GM21381 (cell line): Measurements from ENCODE around the gene CAT.

Experiments
- ATAC-seq: cut with Tn5 transposase; IDR thresholded peaks from one replicate; pipeline ENCODE4 v1.9.1; 2021; ENCODE audit warnings: mild to moderate bottlenecking, moderate library complexity; ENCODE audit not compliant: unreplicated experiment

CAT gene

DNA sequence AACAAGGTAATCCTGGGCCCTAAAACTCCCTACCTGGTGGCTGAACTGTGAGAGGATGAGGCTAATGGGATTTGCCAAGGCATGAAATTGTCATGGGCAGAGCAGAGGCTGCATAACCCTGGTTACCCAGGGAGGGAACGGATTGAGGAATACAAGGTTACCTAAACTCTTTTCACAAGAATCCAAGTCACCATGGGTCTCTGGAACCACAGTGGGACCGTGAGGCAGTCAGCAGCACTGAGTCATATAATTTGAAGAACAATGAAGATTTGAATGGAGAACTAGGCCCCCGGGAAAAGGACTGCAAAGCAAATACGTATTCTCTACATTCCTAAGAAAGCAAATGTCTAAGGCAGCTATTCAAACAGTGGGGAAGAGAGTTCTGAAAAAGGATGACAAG, 19.8 kb downstream of the CAT start:
- ATAC-seq: no peak

DNA sequence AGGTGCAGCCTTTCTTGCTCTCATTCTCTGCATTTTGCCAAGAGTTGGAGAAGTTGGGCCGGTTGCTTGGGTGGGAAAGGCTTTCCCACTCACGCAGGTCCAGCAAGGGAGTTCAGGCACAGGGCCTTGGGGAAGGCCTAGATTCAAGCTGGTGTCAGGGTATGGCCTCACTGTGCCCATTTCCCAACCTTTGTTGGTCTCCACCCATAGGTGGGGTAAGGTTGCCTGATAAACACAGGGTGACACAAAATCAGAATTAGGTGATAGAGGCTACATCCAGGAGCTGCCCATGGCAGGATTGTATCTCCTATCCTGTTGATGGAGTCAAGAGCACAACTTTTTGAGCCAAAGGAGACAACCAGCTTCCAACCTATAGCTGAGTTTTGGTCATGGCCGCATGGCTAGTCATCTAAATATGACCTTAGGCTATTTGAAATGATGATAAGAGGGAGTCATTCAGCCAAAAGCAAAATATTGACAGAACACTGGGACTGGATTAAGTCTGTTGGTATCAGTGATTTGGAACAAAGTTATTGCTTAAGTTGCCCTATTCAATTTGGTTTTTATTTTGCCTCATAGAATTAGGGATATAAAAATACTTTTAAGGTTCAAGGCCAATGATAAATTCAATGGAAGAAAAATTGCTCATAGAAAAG, 20.9 kb downstream of the CAT start:
- no peak for ATAC-seq

- no peak for ATAC-seq
These were observed 21.5 kb downstream of the CAT start for GRCh38 chr11:34460278-34460677.

- ATAC-seq: no peak
These were observed 22.5 kb downstream of the CAT start for GRCh38 chr11:34461215-34461614.

DNA sequence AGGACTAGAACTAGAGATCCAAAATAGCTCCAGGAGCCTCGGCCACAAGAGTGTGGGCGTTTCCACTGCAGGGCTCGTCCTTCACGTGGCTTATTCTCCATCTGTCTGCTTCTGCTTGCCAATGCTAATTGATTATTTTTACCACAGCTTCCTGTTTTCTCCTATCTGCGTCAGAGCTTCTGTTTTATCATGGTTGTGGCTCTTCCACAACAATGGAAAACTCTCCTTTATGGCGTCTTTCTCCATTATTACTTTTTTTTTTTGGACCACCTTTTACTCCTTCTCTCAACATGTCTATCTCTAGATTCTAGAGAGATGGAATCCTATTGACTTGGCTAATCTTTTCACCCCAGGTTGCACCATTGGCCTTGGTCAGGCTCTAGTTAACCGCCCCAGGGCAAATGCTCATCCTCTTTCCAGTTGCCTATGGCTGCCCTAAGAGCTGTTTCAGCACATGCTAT, 25.9 kb downstream of the CAT start:
- no peak for ATAC-seq

DNA sequence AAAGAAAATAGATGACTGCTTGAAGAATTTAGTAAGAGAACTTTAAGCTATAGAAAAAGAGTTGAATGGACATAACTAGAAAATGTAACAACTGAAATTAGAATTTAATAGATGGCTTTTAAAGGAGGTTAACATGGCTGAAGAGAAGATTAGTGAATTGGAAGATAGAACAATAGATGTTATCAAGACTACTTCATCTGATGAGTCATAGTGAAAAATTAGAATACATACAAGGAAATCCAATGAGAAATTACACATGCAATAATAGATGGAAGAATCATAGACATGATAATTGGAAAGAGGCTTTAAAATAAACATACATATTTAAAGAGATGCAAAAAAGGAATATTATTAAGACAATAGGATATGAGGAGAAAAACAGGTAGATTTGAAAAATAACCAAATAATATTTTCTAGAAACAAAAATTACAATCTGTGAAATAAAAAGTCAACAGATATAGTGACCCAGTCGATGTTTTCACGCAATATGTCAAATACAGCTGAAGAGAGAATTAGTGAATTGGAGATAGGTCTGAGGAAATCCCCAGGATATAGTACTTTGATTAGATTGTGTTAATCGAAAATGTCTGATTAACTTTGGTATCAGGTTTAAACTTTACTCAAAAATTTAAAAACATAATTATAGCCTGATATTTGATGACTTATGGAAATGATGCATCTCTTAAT, 28.2 kb downstream of the CAT start:
- no peak for ATAC-seq

DNA sequence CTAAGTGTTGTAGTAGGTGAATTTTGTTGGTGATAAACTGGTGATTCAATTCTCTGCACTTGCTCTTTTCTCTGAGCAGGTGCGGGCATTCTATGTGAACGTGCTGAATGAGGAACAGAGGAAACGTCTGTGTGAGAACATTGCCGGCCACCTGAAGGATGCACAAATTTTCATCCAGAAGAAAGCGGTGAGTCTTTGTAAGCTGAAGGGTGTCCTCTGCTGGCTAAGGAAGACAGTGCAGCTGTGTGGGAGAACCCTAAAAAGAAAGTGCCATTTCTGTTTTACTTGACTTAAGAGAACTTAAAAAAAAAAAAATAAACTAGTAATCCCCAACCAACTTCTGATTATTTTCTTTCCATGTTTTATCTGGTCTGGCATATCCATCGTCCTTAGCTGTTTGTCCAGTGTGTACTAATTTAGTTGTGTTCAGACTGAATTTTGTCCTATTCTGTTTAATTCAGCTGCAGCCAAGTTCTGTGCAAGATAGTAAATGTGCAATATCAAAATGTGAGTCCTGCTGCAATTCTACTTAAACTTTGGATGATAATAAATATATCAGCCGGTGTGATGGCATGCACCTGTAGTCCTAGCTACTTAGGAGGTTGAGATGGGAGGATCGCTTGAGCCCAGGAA, 29.6 kb downstream of the CAT start:
- ATAC-seq: no peak

DNA sequence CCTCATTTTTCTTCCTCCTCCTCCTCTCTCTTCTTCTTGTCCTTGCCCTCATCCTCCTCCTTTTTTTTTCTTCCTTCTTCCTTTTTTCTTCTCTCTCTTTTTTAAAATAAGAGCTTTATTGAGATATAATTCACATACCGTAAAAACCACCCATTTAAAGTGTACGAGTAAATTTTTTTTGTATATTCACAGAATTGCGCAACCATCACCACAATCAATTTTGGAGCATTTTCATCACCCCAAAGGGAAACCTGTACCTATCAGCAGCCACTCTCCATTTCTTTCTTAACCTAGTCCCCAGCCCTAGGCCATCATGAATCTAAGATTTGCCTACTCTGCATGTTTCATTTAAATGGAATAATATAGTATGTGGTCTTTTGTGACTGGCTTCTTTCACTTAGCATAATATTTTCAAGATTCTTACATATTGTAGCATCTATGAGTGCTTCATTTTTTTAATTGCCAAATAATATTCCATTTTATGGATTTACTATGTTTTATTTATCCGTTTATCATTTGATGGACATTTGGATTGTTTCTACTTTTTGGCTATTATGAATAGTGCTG, 35.0 kb downstream of the CAT start:
- ATAC-seq: no peak

DNA sequence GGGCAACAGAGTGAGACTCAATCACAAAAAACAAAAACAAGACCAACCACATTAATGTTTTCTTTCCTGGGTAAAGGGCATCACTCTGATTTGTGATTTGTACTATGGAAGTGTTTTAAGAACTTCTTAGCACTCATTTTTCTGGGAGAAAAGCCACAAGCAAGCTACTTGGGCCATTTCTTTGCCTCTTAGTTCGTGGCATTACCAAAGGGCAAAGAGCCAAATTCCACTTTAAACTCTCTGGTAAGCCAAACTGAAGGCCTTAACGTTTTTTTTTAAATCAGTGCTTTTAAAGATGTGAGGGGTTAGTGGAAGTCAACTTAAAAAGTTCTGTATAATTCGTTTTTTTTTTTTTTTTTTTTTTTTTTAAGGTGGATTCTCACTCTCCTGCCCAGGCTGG, 36.9 kb downstream of the CAT start:
- no peak for ATAC-seq

GRCh38 chr11:34476849-34477248, 38.1 kb downstream of the CAT start:
- ATAC-seq: no peak

DNA sequence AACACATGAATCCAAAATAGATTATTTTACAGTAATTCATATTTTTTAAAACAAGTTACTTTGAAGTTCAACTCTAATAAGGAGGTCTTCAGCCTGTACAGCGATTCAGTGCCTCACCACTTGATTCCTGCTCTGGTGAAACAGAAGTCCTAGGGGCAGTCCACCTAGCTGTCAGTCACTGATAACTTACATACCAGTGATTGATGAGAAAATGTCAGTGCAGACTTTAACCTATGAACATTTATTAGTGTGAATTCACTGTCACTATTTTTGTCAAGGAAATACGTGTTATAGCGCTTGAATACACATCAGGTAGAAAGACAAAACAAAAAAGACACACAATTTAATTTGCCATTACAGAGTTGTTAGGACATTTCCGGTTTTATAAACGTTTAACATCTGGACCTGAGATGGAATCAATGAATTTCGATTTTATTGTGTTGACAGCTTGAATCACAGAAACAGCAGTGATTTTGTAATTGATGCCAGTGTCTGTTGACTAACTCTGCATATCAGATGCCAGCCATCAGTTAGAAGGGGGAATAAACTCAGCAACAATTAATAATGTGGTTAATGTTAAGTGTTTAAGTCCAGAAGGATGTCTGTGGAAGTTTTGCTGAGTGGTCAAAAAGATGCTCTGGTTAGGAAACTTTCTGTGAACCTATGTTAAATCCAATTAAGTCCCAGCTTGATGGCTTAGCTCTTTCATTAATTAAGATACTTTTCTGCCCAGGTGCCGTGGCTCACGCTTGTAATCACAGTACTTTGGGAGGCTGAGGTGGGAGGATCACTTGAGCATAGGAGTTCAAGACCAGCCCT, 40.3 kb downstream of the CAT start:
- no peak for ATAC-seq

DNA sequence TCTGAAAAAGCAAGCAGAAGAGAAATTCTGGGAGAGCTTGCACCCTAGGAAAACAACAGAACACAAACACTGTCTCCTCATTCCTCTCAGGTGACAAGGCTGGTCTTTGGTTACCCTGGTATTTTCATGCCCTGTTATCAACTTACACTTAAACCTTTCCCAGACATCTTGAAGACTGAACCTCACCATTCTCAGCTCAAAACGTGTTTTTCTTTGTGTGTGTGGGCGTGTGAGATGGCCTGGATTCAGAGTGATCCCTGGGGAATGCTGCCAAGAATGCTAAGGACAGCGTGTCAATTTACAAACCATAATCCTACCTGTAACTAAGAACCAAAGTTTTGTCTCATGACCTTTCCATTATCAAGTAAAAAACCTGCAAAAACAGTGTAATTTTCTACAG, 41.6 kb downstream of the CAT start:
- ATAC-seq: no peak

DNA sequence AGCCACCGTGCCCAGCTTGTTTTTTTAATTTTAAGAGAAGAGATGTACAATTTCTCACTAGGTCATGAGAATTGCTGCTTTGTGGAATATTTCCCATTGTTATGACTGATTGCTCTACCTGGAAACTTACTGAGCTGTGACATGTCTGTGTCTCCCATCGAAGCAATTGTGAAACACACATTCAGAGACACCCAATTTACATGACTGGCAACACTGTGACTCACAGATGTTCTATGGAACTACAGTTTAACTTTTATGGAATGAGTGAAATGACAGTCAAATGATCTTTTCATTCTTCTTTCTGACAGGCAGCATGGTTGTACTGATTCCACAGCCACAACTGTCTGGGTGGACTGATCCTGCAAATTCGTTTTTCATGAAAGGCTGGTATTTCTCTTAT, 42.6 kb downstream of the CAT start:
- ATAC-seq: no peak

DNA sequence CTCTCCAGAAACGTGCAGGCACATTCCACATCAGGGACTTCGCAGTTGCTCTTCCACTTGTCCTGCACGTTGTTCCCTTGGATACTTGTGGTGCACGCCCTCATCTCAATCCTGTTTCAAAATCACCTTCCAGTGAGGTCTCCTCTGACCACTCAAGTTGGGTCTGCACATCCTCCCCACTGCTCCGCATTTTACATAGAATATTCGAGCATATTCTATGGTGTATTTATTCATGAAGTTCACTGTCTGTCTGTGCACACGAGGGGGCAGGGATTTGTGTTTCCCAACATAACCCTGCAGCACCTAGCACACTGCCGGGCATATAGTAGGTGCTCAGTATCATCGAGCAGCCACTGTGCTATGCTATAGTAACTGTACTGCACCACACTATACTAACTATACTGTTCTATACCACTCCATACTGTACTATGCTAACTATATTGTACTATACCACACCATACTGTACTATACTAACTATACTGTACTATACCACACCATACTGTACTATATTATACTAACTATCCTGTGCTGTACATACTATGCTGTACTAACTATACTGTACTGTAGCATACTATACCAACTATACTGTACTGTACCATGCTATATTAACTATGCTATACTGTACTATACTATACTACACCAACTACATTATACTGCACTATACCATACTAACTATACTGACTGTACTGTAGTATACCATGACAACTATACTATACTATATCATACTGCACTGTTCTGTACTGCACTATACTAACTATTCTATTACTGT, 44.6 kb downstream of the CAT start:
- no peak for ATAC-seq

GRCh38 chr11:34487430-34487829, 48.7 kb downstream of the CAT start:
- ATAC-seq: no peak

DNA sequence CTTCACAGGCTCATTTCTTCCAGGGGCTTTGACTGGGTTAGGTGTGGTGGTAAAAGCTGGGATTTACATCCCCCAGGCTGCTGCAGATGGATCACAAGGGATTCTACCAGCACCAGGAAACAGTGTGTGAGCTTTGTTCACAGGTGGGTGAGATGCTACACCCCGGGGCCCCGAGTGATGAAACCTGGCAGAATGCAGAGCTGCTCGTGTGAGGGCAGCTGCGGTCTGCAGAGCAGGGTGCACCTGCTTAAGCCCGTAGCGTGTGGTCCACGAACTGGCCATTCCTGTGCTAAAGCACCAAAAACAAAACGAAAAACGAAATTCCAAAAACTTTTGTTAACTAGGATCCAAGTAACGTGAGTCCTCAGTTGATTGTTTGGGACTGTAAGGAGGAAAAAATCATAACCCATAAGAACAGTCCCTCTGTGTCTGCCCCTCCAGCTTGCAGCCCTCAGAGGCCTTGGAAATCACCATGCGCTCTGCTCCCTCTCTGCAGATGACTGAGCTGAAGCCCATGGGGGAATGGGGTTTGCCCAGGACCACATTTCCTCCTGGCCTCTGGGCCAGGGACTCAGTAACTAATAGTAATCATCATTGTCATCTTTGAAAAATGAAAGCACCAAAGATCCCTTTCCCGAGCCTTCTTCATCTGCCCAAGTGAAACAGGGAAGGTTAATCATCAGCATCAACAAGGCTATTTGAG, 50.3 kb downstream of the CAT start:
- no peak for ATAC-seq

GRCh38 chr11:34490304-34490703, 51.6 kb downstream of the CAT start:
- no peak for ATAC-seq

GRCh38 chr11:34492806-34493414, 54.2 kb downstream of the CAT start:
- no peak for ATAC-seq

DNA sequence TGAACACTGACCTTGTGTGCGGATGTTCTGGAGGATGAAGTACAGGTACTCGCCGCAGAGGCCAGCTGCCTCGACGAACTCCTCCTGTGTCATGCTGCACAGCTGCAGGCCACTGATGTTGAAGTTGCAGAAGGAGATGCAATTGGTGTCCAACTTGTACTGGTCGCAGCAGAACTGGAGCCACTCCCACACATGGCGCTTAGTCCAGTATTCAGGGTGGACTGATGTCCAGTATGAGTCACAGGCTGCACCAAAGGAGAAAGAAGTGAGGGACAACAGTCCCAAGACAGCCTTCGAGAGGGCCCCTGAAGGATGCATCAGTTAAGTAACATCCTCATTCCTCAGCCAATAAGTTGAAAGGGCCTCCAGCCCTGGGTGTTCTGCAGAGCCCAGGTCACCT, 54.7 kb downstream of the CAT start:
- no peak for ATAC-seq
